Osteoblast (primary cell): ENCODE data around the gene CCSAP. TPM values are rescaled to one million over a fixed set of nuclear protein-coding genes. Genes with fewer than 3 reads are reported as not detected.

Experiments
- DNase-seq: peaks from one replicate; pipeline ENCODE4 v3.0.0; 2011; ENCODE audit warnings: low spot score, mixed read lengths; ENCODE audit not compliant: insufficient read length; ENCODE audit errors: missing footprints
- H2AFZ ChIP-seq: 2 replicates; pipeline ENCODE4 v1.6.0; 2011; ENCODE audit warnings: mild to moderate bottlenecking, low read length
- H3K27ac ChIP-seq: 2 replicates; pipeline ENCODE4 v1.5.1; 2011; ENCODE audit warnings: mild to moderate bottlenecking, low read depth, low read length, moderate library complexity
- H3K27me3 ChIP-seq: 2 replicates; pipeline ENCODE4 v1.6.0; 2012; ENCODE audit warnings: mild to moderate bottlenecking, control low read depth, inconsistent platforms, low read length, moderate library complexity; ENCODE audit not compliant: insufficient read depth
- H3K36me3 ChIP-seq: 2 replicates; pipeline ENCODE4 v1.5.1; 2011; ENCODE audit warnings: mild to moderate bottlenecking, low read length, control low read depth, moderate library complexity; ENCODE audit not compliant: insufficient read depth
- H3K4me1 ChIP-seq: 2 replicates; pipeline ENCODE4 v1.5.1; 2011; ENCODE audit warnings: mild to moderate bottlenecking, low read length, control low read depth, moderate library complexity; ENCODE audit not compliant: insufficient read depth
- H3K4me2 ChIP-seq: 2 replicates; pipeline ENCODE4 v1.6.0; 2011; ENCODE audit warnings: mild to moderate bottlenecking, low read length; ENCODE audit not compliant: insufficient read depth
- H3K4me3 ChIP-seq: fragments of 200-600 bp; sonication (generic); 3 replicates; pipeline ENCODE4 v1.5.1; 2012; ENCODE audit warnings: mild to moderate bottlenecking, low read length, inconsistent platforms; ENCODE audit not compliant: insufficient read depth
- H3K79me2 ChIP-seq: 2 replicates; pipeline ENCODE4 v1.6.0; 2012; ENCODE audit warnings: mild to moderate bottlenecking, low read length, control low read depth, inconsistent platforms; ENCODE audit not compliant: insufficient read depth
- H3K9me3 ChIP-seq: 2 replicates; pipeline ENCODE4 v1.5.1; 2011; ENCODE audit warnings: low read depth, low read length, control low read depth
- H4K20me1 ChIP-seq: 2 replicates; pipeline ENCODE4 v1.6.0; 2012; ENCODE audit warnings: mild to moderate bottlenecking, low read length, control low read depth; ENCODE audit not compliant: insufficient read depth
- CTCF ChIP-seq: IDR thresholded peaks from 2 replicates; pipeline ENCODE4 v1.5.1; 2011; ENCODE audit warnings: mild to moderate bottlenecking, low read depth, low read length, moderate library complexity; ENCODE audit errors: extremely low read depth
- total RNA-seq: library from RNA; depleted of rRNA; stranded (reverse); fragments of >200 nt; gene quantifications from 2 replicates; pipeline ENCODE4 v1.2.3, GENCODE V29; 2012

The CCSAP gene
- total RNA-seq, 1 donor, result 9.4 TPM

DNA sequence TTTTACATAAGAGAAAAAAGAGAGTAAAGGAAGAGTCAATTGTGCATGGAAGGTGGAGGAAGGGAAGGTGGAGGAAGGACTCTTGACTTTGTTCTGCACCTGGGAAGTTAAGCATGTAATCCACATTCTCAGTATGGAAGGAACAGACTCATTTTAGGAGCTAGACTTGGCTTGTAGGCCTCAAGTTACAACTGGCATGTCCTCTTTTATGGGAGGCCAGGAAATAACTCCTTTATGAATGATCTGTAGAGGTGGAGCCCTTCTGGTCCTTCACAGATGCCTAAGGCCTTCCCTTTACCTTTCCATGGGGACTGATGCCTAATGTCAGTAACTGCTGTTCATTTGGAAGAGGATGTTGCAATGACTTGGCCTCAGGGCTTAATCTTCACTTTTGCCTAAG lies 29.4 kb upstream of the CCSAP start:
- Histone ChIP-seq H3K27ac (no peak overlapping the region), H3K4me1 (peaks cover 5% of the 10 kb centered on the region), H3K79me2 (no peaks in the 10 kb centered on the region), H3K4me2 (no peak overlapping the region), H2AFZ (no peak overlapping the region), H3K9me3 (no peaks in the 10 kb centered on the region), H4K20me1 (no peaks in the 10 kb centered on the region), H3K4me3 (no peak overlapping the region), H3K36me3 (no peaks in the 10 kb centered on the region), H3K27me3 (peaks cover 14% of the 10 kb centered on the region)
- no peak for TF ChIP-seq CTCF
- DNase-seq, result no peak

DNA sequence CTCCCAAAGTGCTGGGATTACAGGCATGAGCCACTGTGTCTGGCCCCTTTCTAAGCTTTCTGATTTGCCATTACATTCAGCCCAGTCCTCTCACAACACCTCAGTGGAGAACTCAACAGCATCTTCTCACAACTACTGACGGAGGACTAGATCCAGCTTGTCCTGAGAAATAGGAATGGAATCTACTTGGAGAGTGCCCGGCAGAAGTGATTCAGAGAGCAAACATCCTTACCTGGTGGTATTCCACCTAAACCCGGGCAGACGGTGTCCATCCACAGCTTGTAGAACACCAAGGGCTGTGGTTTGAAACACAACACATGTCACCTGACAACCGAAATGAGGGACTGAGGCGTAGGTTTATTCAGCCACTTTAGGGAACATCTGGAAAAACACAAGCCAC lies 28.8 kb upstream of the CCSAP start:
- no peaks in the 10 kb centered on the region for H3K9me3 ChIP-seq
- no peak for TF ChIP-seq CTCF
- no peak overlapping the region for H3K27ac ChIP-seq
- DNase-seq, result no peak
- peaks cover 5% of the 10 kb centered on the region for H3K4me1 ChIP-seq
- H3K4me2 ChIP-seq, result no peak overlapping the region
- no peaks in the 10 kb centered on the region for H3K79me2 ChIP-seq
- H2AFZ ChIP-seq, result no peak overlapping the region
- H4K20me1 ChIP-seq, result no peaks in the 10 kb centered on the region
- no peak overlapping the region for H3K4me3 ChIP-seq
- H3K36me3 ChIP-seq, result no peaks in the 10 kb centered on the region
- peaks cover 14% of the 10 kb centered on the region for H3K27me3 ChIP-seq

GRCh38 chr1:229370601-229371021 lies 27.8 kb upstream of the CCSAP start:
- no peaks in the 10 kb centered on the region for H3K9me3 ChIP-seq
- H4K20me1 ChIP-seq, result no peaks in the 10 kb centered on the region
- H3K27me3 ChIP-seq, result peaks cover 14% of the 10 kb centered on the region
- peaks cover 5% of the 10 kb centered on the region for H3K4me1 ChIP-seq
- no peak overlapping the region for H2AFZ ChIP-seq
- no peak overlapping the region for H3K4me2 ChIP-seq
- H3K4me3 ChIP-seq, result no peak overlapping the region
- no peak for TF ChIP-seq CTCF
- H3K79me2 ChIP-seq, result no peaks in the 10 kb centered on the region
- no peaks in the 10 kb centered on the region for H3K36me3 ChIP-seq
- DNase-seq, result no peak
- no peak overlapping the region for H3K27ac ChIP-seq

GRCh38 chr1:229368347-229368746 lies 25.5 kb upstream of the CCSAP start:
- Histone ChIP-seq H3K4me2 (no peak overlapping the region), H2AFZ (no peak overlapping the region), H3K27me3 (peaks cover 14% of the 10 kb centered on the region), H3K4me3 (no peak overlapping the region), H3K79me2 (no peaks in the 10 kb centered on the region), H3K9me3 (no peaks in the 10 kb centered on the region), H3K36me3 (no peaks in the 10 kb centered on the region), H4K20me1 (no peaks in the 10 kb centered on the region), H3K4me1 (peaks cover 5% of the 10 kb centered on the region), H3K27ac (no peak overlapping the region)
- no peak for DNase-seq
- TF ChIP-seq CTCF, result no peak
